Body of pancreas (tissue), 4 donors: ENCODE results near the gene RPRD1A.

Source experiments
- POLR2A ChIP-seq, 3 donors: fragments of 450-650 bp; IDR thresholded peaks; one replicate each; pipeline ENCODE4 v1.6.1; 2016; ENCODE audit warnings: antibody characterized with exemption in 3 of 3, mild to moderate bottlenecking in 2 of 3
- TF ChIP-seq, protein P1 (sequence below), 7 experiments: fragments of 450-650 bp in 4 of 7; fragments of 200-600 bp in 3 of 7; sonication (generic) in 3 of 7; IDR thresholded peaks; one replicate each; pipeline ENCODE4 v1.5.1; 2016 to 2019; ENCODE audit warnings: antibody characterized with exemption in 7 of 7

DNA sequence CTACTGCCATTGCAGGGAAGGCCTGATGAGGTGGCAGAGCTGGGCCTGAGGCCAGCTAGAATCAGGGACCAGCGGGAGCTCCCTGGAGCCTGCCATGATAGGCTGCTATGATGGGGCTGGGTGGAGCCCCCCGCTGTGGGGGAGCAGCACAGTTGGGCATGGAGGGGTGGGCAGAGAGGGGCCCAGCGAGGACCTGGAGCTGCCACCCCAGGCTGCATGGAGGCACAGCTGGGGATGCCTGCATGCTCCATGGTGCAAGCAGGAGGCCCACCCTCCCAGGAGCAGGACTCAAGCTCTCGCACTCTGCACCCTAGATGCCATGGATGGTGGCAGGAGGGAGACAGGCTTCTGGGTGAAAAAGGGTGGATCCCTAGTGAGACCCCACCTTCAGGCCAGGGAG lies 17.8 kb upstream of the RPRD1A start:
- TF ChIP-seq, protein P1, sequence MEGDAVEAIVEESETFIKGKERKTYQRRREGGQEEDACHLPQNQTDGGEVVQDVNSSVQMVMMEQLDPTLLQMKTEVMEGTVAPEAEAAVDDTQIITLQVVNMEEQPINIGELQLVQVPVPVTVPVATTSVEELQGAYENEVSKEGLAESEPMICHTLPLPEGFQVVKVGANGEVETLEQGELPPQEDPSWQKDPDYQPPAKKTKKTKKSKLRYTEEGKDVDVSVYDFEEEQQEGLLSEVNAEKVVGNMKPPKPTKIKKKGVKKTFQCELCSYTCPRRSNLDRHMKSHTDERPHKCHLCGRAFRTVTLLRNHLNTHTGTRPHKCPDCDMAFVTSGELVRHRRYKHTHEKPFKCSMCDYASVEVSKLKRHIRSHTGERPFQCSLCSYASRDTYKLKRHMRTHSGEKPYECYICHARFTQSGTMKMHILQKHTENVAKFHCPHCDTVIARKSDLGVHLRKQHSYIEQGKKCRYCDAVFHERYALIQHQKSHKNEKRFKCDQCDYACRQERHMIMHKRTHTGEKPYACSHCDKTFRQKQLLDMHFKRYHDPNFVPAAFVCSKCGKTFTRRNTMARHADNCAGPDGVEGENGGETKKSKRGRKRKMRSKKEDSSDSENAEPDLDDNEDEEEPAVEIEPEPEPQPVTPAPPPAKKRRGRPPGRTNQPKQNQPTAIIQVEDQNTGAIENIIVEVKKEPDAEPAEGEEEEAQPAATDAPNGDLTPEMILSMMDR (IDR thresholded peaks at IDR 0.05): no peak
- TF ChIP-seq POLR2A (IDR thresholded peaks at IDR 0.05): no peak
